KMS-11 (cell line): ENCODE results near the gene ARID1B.

ENCODE experiments used
- H2AFZ ChIP-seq: fragments of 200-600 bp; sonication (generic); 2 replicates; pipeline ENCODE4 v1.6.1; 2016; ENCODE audit warnings: antibody characterized with exemption, mixed run types, low read depth
- H3K27ac ChIP-seq: fragments of 200-600 bp; sonication (generic); 2 replicates; pipeline ENCODE4 v1.6.1; 2016; ENCODE audit warnings: mild to moderate bottlenecking, mixed run types
- H3K27me3 ChIP-seq: fragments of 200-600 bp; sonication (generic); 2 replicates; pipeline ENCODE4 v1.6.1; 2017; ENCODE audit warnings: mild to moderate bottlenecking, low read depth, mixed run types, moderate library complexity; ENCODE audit not compliant: insufficient read depth
- H3K36me3 ChIP-seq: fragments of 200-600 bp; sonication (generic); 2 replicates; pipeline ENCODE4 v1.6.1; 2017; ENCODE audit warnings: mild to moderate bottlenecking, mixed run types; ENCODE audit not compliant: insufficient read depth
- H3K4me1 ChIP-seq: fragments of 200-600 bp; sonication (generic); 2 replicates; pipeline ENCODE4 v1.6.1; 2016; ENCODE audit warnings: mild to moderate bottlenecking, low read depth, mixed run types; ENCODE audit not compliant: poor library complexity, severe bottlenecking
- H3K4me2 ChIP-seq: fragments of 200-600 bp; sonication (generic); 2 replicates; pipeline ENCODE4 v1.7.0; 2016; ENCODE audit warnings: mild to moderate bottlenecking, mixed run types
- H3K4me3 ChIP-seq: fragments of 200-600 bp; sonication (generic); IDR thresholded peaks from 2 replicates; pipeline ENCODE4 v1.6.1; 2017; ENCODE audit warnings: low read depth, low read length, mixed read lengths; ENCODE audit not compliant: insufficient read depth
- H3K79me2 ChIP-seq: fragments of 200-600 bp; sonication (generic); 2 replicates; pipeline ENCODE4 v1.6.1; 2016; ENCODE audit warnings: low read depth, mixed run types; ENCODE audit not compliant: insufficient read depth
- H3K9ac ChIP-seq: fragments of 200-600 bp; sonication (generic); 2 replicates; pipeline ENCODE4 v1.6.1; 2016; ENCODE audit warnings: mild to moderate bottlenecking, mixed run types
- H4K20me1 ChIP-seq: fragments of 200-600 bp; sonication (generic); 2 replicates; pipeline ENCODE4 v1.6.1; 2016; ENCODE audit warnings: mild to moderate bottlenecking, mixed run types; ENCODE audit not compliant: insufficient read depth
- TF ChIP-seq, protein P1 (sequence below): fragments of 200-600 bp; sonication (generic); conservative IDR thresholded peaks from 2 replicates; pipeline ENCODE4 v1.6.1; 2017; ENCODE audit warnings: low read depth, mild to moderate bottlenecking, antibody characterized with exemption, low read length, moderate library complexity, mixed read lengths

The ARID1B gene

DNA sequence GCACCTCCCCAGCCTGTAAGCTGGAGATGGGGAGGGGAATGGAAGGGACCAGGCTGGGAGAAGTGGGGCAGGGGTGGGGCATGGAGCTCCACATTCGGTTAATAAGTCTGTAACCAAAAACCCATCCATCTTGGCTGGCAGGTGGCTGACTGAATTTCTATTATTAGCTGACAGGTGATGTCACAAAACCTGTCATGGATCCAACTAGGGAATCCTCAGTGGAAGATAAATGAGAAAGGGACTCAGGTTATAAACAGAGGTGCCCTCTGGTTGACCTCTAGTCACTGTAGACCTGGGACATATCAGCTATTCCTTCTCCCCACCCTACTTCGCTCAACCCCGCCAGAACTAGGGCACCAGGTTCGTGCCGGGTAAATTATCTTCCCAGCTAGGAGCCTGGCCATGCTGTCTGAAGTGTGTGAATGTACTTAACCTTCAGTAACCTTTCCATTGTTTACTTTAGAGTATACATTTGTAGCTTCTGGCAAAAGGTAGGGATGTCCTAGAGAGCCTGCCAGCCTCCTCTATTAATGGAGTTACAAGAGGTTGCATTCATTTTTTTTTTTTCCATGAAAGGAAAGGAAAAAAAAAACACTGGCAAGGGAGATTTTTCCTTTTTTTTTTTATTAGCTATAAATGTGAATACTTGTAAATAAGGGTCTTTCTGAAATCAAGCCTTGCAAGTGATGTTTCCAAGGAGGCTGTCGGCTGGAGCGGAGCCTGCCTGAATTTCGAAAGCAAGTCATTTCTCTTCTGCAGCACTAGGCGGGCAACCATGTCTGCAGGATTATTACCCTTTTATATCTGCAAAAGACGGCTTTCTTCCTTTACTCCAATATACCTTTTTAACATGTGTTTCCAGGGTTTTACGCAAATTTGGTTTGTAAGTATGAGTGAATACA lies 410.3 kb downstream of the ARID1B start:
- Histone ChIP-seq H3K4me1 (peaks cover 46% of the 10 kb centered on the region), H3K4me2 (peak overlapping the region; percentile 62), H3K27me3 (no peaks in the 10 kb centered on the region), H3K9ac (no peak overlapping the region), H3K4me3 (no peak overlapping the region), H2AFZ (no peak overlapping the region), H4K20me1 (no peaks in the 10 kb centered on the region), H3K27ac (peak overlapping the region; percentile 38; the same call in 1 of the 2 replicates), H3K79me2 (no peaks in the 10 kb centered on the region), H3K36me3 (0 out of 2 replicates have a peak, but pooled peaks cover 5% of the 10 kb centered on the region)
- TF ChIP-seq, protein P1, sequence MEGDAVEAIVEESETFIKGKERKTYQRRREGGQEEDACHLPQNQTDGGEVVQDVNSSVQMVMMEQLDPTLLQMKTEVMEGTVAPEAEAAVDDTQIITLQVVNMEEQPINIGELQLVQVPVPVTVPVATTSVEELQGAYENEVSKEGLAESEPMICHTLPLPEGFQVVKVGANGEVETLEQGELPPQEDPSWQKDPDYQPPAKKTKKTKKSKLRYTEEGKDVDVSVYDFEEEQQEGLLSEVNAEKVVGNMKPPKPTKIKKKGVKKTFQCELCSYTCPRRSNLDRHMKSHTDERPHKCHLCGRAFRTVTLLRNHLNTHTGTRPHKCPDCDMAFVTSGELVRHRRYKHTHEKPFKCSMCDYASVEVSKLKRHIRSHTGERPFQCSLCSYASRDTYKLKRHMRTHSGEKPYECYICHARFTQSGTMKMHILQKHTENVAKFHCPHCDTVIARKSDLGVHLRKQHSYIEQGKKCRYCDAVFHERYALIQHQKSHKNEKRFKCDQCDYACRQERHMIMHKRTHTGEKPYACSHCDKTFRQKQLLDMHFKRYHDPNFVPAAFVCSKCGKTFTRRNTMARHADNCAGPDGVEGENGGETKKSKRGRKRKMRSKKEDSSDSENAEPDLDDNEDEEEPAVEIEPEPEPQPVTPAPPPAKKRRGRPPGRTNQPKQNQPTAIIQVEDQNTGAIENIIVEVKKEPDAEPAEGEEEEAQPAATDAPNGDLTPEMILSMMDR: no peak

DNA sequence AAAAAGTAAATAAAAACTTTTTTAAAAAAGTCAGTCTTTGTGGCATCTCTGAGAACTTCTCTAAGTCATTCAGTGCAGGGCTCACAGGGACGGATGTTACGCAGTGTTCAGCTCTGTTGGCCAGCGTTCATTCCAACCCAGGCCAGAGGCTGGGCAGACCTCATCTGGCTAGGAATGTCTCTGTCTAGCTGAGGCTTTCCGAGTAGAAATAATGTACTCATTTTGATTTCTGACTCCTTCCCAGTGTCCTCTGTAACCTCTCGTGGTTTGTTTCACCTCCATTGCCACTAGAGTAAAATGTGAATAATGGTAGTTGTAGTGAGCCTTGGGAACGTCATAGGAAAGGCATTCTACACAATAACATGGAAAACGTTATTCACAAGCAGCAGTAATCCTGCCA lies 411.0 kb downstream of the ARID1B start:
- Histone ChIP-seq H3K9ac (no peak overlapping the region), H3K36me3 (0 out of 2 replicates have a peak, but pooled peaks cover 5% of the 10 kb centered on the region), H3K27me3 (no peaks in the 10 kb centered on the region), H3K4me3 (no peak overlapping the region), H2AFZ (no peak overlapping the region), H3K79me2 (no peaks in the 10 kb centered on the region), H3K27ac (no peak overlapping the region), H3K4me1 (peaks cover 39% of the 10 kb centered on the region), H3K4me2 (no peak overlapping the region), H4K20me1 (no peaks in the 10 kb centered on the region)
- TF ChIP-seq, protein P1: no peak

DNA sequence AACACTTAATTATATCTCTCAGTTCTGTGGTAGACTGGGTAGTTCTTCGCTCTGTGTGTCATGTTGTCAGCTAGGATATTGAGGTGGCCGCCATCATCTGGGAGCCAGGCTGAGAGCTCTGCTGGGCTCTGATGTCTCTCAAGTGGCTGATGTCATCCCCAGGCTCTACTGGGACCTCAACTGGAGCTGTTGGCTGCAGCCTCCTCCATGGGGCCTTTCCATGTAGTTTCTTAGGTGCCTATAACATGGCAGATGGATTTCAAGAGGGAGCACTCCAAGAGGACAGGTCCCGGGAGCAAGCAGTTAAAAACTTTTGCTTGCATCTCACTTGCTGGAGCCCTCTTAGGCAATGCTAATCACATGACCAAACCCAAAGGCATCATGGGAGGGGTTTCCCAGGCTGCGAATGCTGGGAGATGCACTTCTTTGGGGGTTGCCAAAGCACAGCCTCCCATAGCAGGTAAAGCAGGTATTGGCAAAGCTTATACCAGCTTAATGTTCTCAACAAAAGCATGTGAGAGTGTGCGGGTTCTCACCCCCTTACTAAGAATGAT lies 416.3 kb downstream of the ARID1B start:
- no peak overlapping the region for H2AFZ ChIP-seq
- H3K79me2 ChIP-seq: no peaks in the 10 kb centered on the region
- H3K4me3 ChIP-seq: no peak overlapping the region
- H3K36me3 ChIP-seq: 0 out of 2 replicates have a peak, but pooled peaks cover 3% of the 10 kb centered on the region
- no peaks in the 10 kb centered on the region for H3K4me1 ChIP-seq
- no peak overlapping the region for H3K27ac ChIP-seq
- TF ChIP-seq, protein P1: no peak
- H3K9ac ChIP-seq: no peak overlapping the region
- no peak overlapping the region for H3K4me2 ChIP-seq
- H3K27me3 ChIP-seq: no peaks in the 10 kb centered on the region
- H4K20me1 ChIP-seq: no peaks in the 10 kb centered on the region

DNA sequence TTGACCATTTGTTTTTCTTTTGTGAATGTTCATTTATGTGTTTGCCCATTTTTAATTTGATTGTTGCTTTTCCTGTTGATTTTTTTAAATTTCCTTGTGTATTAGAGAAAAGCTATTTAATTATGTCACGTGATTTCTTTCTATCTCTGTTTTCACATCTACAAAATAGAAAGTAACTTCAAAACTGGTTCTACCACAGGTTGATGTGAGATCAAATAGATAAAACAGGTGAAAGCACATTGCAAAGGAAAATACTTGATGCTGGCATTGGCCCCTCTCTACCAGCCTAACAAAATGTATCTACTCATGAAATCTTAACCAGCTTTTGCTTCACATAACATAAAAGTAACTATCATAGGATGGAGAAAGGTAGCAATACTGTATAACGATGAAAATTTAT lies 416.9 kb downstream of the ARID1B start:
- no peak overlapping the region for H3K27ac ChIP-seq
- no peaks in the 10 kb centered on the region for H3K27me3 ChIP-seq
- H3K79me2 ChIP-seq: no peaks in the 10 kb centered on the region
- no peak overlapping the region for H2AFZ ChIP-seq
- H3K36me3 ChIP-seq: 0 out of 2 replicates have a peak, but pooled peaks cover 3% of the 10 kb centered on the region
- no peaks in the 10 kb centered on the region for H4K20me1 ChIP-seq
- no peak overlapping the region for H3K4me2 ChIP-seq
- TF ChIP-seq, protein P1: no peak
- no peak overlapping the region for H3K9ac ChIP-seq
- no peaks in the 10 kb centered on the region for H3K4me1 ChIP-seq
- H3K4me3 ChIP-seq: no peak overlapping the region
